Measurements from ENCODE around the gene RP9. TPM values are rescaled to one million over a fixed set of nuclear protein-coding genes. Genes with fewer than 3 reads are reported as not detected.
A peak's percentile ranks its signal among the peaks of the same experiment; 100 is the strongest.

RP9 gene, protein sequence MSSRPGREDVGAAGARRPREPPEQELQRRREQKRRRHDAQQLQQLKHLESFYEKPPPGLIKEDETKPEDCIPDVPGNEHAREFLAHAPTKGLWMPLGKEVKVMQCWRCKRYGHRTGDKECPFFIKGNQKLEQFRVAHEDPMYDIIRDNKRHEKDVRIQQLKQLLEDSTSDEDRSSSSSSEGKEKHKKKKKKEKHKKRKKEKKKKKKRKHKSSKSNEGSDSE
- 17.4 and 21.2 TPM in 2 replicates for total RNA-seq (ENCODE audit: low replicate concordance)
- long read RNA-seq, partial matches to known transcripts = 0 of 4 reads
- long read RNA-seq, other reads (novel, unspliced or antisense) = 1 of 4 reads

DNA sequence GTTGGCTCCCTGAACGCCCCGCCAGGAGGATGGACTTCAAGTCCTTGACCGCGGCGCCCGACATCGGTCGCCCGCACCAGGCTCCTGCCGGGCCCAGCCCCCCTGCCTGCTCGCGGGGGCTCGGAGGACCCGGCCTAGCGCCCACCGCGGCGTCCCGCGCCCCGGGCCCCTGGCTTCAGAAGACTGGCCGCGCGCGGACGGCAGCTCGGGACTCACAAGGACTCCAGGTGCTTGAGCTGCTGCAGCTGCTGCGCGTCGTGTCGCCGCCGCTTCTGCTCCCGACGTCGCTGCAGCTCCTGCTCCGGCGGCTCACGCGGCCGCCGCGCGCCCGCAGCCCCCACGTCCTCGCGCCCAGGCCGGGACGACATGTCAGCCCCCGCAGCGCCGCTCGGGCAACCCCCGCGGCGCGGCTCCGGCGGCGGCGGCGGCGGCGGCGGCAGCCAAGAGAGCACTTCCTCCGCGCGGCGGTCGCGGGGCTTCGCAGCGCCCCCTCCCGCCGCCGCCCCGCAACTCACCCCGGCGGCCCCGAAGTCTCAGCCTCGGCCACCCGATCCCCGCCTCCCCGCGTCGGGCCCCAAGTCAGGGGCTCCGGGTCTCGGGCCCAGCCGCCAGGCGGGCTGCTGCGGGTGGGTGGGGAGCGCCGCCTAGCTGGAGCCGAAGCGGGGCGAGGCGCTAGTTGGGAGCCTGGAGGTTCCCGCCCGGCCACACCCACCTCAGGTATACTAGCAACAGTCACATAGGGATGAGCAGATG, at the start of gene RP9:
RP9 (minus strand) TSS at position 400 of the 753 bp plus-strand sequence; CDS start at position 368, 32 bp downstream.
- H3K36me3 Mint-ChIP-seq = no peaks in the 10 kb centered on the region
- H3K4me1 Mint-ChIP-seq (ENCODE audit: unreplicated experiment) = peaks cover 27% of the 10 kb centered on the region
- TF ChIP-seq, protein P1, sequence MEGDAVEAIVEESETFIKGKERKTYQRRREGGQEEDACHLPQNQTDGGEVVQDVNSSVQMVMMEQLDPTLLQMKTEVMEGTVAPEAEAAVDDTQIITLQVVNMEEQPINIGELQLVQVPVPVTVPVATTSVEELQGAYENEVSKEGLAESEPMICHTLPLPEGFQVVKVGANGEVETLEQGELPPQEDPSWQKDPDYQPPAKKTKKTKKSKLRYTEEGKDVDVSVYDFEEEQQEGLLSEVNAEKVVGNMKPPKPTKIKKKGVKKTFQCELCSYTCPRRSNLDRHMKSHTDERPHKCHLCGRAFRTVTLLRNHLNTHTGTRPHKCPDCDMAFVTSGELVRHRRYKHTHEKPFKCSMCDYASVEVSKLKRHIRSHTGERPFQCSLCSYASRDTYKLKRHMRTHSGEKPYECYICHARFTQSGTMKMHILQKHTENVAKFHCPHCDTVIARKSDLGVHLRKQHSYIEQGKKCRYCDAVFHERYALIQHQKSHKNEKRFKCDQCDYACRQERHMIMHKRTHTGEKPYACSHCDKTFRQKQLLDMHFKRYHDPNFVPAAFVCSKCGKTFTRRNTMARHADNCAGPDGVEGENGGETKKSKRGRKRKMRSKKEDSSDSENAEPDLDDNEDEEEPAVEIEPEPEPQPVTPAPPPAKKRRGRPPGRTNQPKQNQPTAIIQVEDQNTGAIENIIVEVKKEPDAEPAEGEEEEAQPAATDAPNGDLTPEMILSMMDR (conservative IDR thresholded peaks at IDR 0.05) = peak; percentile 76
- no peaks in the 10 kb centered on the region for H3K9me3 Mint-ChIP-seq
- H3K27me3 Mint-ChIP-seq = peaks cover 21% of the 10 kb centered on the region
- peak; percentile 87 for DNase-seq (ENCODE audit: extremely low spot score, unreplicated experiment)
- peak within 1 kb of the TSS; percentile 90 for H3K4me3 Mint-ChIP-seq
- H3K27ac Mint-ChIP-seq = peak within 1 kb of the TSS; percentile 79

- H3K27ac Mint-ChIP-seq = peak overlapping the region; percentile 71
These were observed 48.6 kb upstream of the RP9 start for GRCh38 chr7:33157781-33158180.

GRCh38 chr7:33157311-33157710, 48.1 kb upstream of the RP9 start:
- peaks cover 14% of the 10 kb centered on the region for H3K4me1 Mint-ChIP-seq (ENCODE audit: unreplicated experiment)
- peaks cover 21% of the 10 kb centered on the region for H3K36me3 Mint-ChIP-seq
- DNase-seq (ENCODE audit: extremely low spot score, unreplicated experiment) = no peak
- no peaks in the 10 kb centered on the region for H3K27me3 Mint-ChIP-seq
- H3K27ac Mint-ChIP-seq = peak overlapping the region; percentile 71
- no peaks in the 10 kb centered on the region for H3K9me3 Mint-ChIP-seq
- H3K4me3 Mint-ChIP-seq = no peak overlapping the region
- TF ChIP-seq, protein P1 (conservative IDR thresholded peaks at IDR 0.05) = no peak

More at GRCh38 chr7:33157781-33158180, 48.6 kb upstream of the RP9 start:
- Mint-ChIP-seq H3K9me3 (no peaks in the 10 kb centered on the region), H3K4me1 (ENCODE audit: unreplicated experiment) (peaks cover 14% of the 10 kb centered on the region), H3K4me3 (no peak overlapping the region), H3K36me3 (peaks cover 23% of the 10 kb centered on the region), H3K27me3 (no peaks in the 10 kb centered on the region)
- no peak for DNase-seq (ENCODE audit: extremely low spot score, unreplicated experiment)
- TF ChIP-seq, protein P1 (conservative IDR thresholded peaks at IDR 0.05) = no peak

DNA sequence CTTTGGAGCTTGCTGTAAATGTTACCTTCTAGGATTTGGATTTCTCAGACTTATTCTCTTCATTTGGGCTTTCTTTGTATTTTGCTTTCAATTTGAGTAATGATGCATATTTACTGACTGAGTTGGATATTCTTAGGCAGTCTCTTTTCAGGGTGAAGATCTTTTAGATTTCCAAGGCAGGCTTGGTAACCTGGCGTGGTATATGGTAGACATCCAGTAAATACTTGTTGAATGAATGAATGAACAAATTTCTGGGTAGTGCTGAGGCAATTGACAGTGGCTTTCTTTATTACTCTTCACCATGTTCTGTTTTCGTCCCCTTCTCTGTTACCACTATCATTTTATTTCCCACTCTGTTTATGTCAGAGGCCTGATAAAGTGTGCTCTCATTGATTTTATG, 47.2 kb upstream of the RP9 start:
- H3K27me3 Mint-ChIP-seq = no peaks in the 10 kb centered on the region
- peaks cover 12% of the 10 kb centered on the region for H3K36me3 Mint-ChIP-seq

GRCh38 chr7:33155811-33156210, 46.6 kb upstream of the RP9 start:
- Mint-ChIP-seq H3K27ac (no peak overlapping the region), H3K9me3 (no peaks in the 10 kb centered on the region), H3K4me1 (ENCODE audit: unreplicated experiment) (peaks cover 14% of the 10 kb centered on the region), H3K4me3 (no peak overlapping the region), H3K36me3 (peaks cover 12% of the 10 kb centered on the region), H3K27me3 (no peaks in the 10 kb centered on the region)
- TF ChIP-seq, protein P1 (conservative IDR thresholded peaks at IDR 0.05) = no peak
- no peak for DNase-seq (ENCODE audit: extremely low spot score, unreplicated experiment)

More for the DNA sequence above, 47.2 kb upstream of the RP9 start:
- H3K4me3 Mint-ChIP-seq = no peak overlapping the region
- DNase-seq (ENCODE audit: extremely low spot score, unreplicated experiment) = no peak
- H3K4me1 Mint-ChIP-seq (ENCODE audit: unreplicated experiment) = peaks cover 14% of the 10 kb centered on the region
- TF ChIP-seq, protein P1 (conservative IDR thresholded peaks at IDR 0.05) = no peak
- H3K27ac Mint-ChIP-seq = no peak overlapping the region
- no peaks in the 10 kb centered on the region for H3K9me3 Mint-ChIP-seq

Measured in type B pancreatic cell (in vitro differentiated cells).